SK-N-MC (cell line): Measurements from ENCODE around the gene CAMK2A.

Experiments
- EZH2 ChIP-seq: fragments of 200-600 bp; sonication (generic); IDR thresholded peaks from one replicate; pipeline ENCODE4 v1.6.1; 2017; ENCODE audit warnings: antibody characterized with exemption
- FOXP2 ChIP-seq: optimal IDR thresholded peaks from 2 replicates; pipeline ENCODE3; 2011; ENCODE audit warnings: mild to moderate bottlenecking, moderate library complexity; ENCODE audit not compliant: insufficient read depth; ENCODE audit errors: extremely low read length, control extremely low read depth
- POLR2AphosphoS5 ChIP-seq: IDR thresholded peaks from 2 replicates; pipeline ENCODE4 v1.6.1; 2012; ENCODE audit warnings: mild to moderate bottlenecking, low read depth, low read length, borderline replicate concordance

- TF ChIP-seq EZH2 = no peak
- no peak for TF ChIP-seq POLR2AphosphoS5
- no peak for TF ChIP-seq FOXP2
These were observed 16.0 kb upstream of the CAMK2A start for GRCh38 chr5:150305557-150305956.
